ENCODE data around the gene ZFP64.
"Not testable (repeated sequence)": the region's sequence is repeated elsewhere in the genome, so short reads cannot be mapped to it uniquely, and the experiment has no call there.

The ZFP64 gene

GRCh38 chr20:52191132-52191915 lies at the start of gene ZFP64:
Gene ZFP64 (minus strand): TSS chr20:52191779. CDS start chr20:52191636, 143 bp downstream.
- DNase-seq = peak; percentile 82
- in situ Hi-C loops (cut with MboI; ENCODE audit: low pct_unique_long_range_greater_than_20kb, low sequenced_read_pairs) = no loop called here

- DNase-seq = no peak
- in situ Hi-C loops (cut with MboI; ENCODE audit: low pct_unique_long_range_greater_than_20kb, low sequenced_read_pairs) = no loop called here
Measured at GRCh38 chr20:52240802-52241201, 49.2 kb upstream of the ZFP64 start.

- no peak for DNase-seq
- in situ Hi-C loops (cut with MboI; ENCODE audit: low pct_unique_long_range_greater_than_20kb, low sequenced_read_pairs) = no loop called here
Measured at GRCh38 chr20:52239102-52239501, 47.5 kb upstream of the ZFP64 start.

GRCh38 chr20:52236292-52236691 lies 44.7 kb upstream of the ZFP64 start:
- no peak for DNase-seq
- in situ Hi-C loops (cut with MboI; ENCODE audit: low pct_unique_long_range_greater_than_20kb, low sequenced_read_pairs) = no loop called here

- in situ Hi-C loops (cut with MboI; ENCODE audit: low pct_unique_long_range_greater_than_20kb, low sequenced_read_pairs) = no loop called here
- no peak for DNase-seq
Measured at GRCh38 chr20:52235129-52235528, 43.5 kb upstream of the ZFP64 start.

- no peak for DNase-seq
- in situ Hi-C loops (cut with MboI; ENCODE audit: low pct_unique_long_range_greater_than_20kb, low sequenced_read_pairs) = no loop called here
Measured at GRCh38 chr20:52234302-52235045, 42.9 kb upstream of the ZFP64 start.

GRCh38 chr20:52231230-52231746 lies 39.7 kb upstream of the ZFP64 start:
- no peak for DNase-seq
- in situ Hi-C loops (cut with MboI; ENCODE audit: low pct_unique_long_range_greater_than_20kb, low sequenced_read_pairs) = no loop called here

- in situ Hi-C loops (cut with MboI; ENCODE audit: low pct_unique_long_range_greater_than_20kb, low sequenced_read_pairs) = no loop called here
Measured at GRCh38 chr20:52230409-52230808, 38.8 kb upstream of the ZFP64 start.

GRCh38 chr20:52229346-52229745 lies 37.8 kb upstream of the ZFP64 start:
- DNase-seq; in situ Hi-C loops (cut with MboI; ENCODE audit: low pct_unique_long_range_greater_than_20kb, low sequenced_read_pairs): not testable (repeated sequence)

More at GRCh38 chr20:52230409-52230808, 38.8 kb upstream of the ZFP64 start:
- DNase-seq = no peak

- in situ Hi-C loops (cut with MboI; ENCODE audit: low pct_unique_long_range_greater_than_20kb, low sequenced_read_pairs) = no loop called here
- no peak for DNase-seq
Measured at GRCh38 chr20:52226370-52226769, 34.8 kb upstream of the ZFP64 start.

- in situ Hi-C loops (cut with MboI; ENCODE audit: low pct_unique_long_range_greater_than_20kb, low sequenced_read_pairs) = no loop called here
Measured at GRCh38 chr20:52224920-52225319, 33.3 kb upstream of the ZFP64 start.

GRCh38 chr20:52221362-52221761 lies 29.8 kb upstream of the ZFP64 start:
- in situ Hi-C loops (cut with MboI; ENCODE audit: low pct_unique_long_range_greater_than_20kb, low sequenced_read_pairs); DNase-seq: not testable (repeated sequence)

More at GRCh38 chr20:52224920-52225319, 33.3 kb upstream of the ZFP64 start:
- DNase-seq = no peak

- in situ Hi-C loops (cut with MboI; ENCODE audit: low pct_unique_long_range_greater_than_20kb, low sequenced_read_pairs); DNase-seq: not testable (repeated sequence)
Measured at GRCh38 chr20:52220891-52221290, 29.3 kb upstream of the ZFP64 start.

- in situ Hi-C loops (cut with MboI; ENCODE audit: low pct_unique_long_range_greater_than_20kb, low sequenced_read_pairs) = no loop called here
- peak; percentile 9 for DNase-seq
Measured at GRCh38 chr20:52219441-52219840, 27.9 kb upstream of the ZFP64 start.

GRCh38 chr20:52217689-52218395 lies 26.3 kb upstream of the ZFP64 start:
- in situ Hi-C loops (cut with MboI; ENCODE audit: low pct_unique_long_range_greater_than_20kb, low sequenced_read_pairs) = no loop called here

GRCh38 chr20:52213995-52214394 lies 22.4 kb upstream of the ZFP64 start:
- in situ Hi-C loops (cut with MboI; ENCODE audit: low pct_unique_long_range_greater_than_20kb, low sequenced_read_pairs) = no loop called here
- no peak for DNase-seq

More at GRCh38 chr20:52217689-52218395, 26.3 kb upstream of the ZFP64 start:
- no peak for DNase-seq

GRCh38 chr20:52212943-52213342 lies 21.4 kb upstream of the ZFP64 start:
- no peak for DNase-seq
- in situ Hi-C loops (cut with MboI; ENCODE audit: low pct_unique_long_range_greater_than_20kb, low sequenced_read_pairs) = no loop called here

- in situ Hi-C loops (cut with MboI; ENCODE audit: low pct_unique_long_range_greater_than_20kb, low sequenced_read_pairs) = no loop called here
- no peak for DNase-seq
Measured at GRCh38 chr20:52210037-52210990, 18.7 kb upstream of the ZFP64 start.

Data from KBM-7 (cell line).